ENCODE data around the gene TRHDE. TPM values are rescaled to one million over a fixed set of nuclear protein-coding genes. Genes with fewer than 3 reads are reported as not detected.

Gene TRHDE
- total and polyA plus RNA-seq, 9 of the 15 experiments (the other 6 are each of a cell fraction or from before 2014, with no cell fraction given) = 0.03 to 0.29 (median 0.09) TPM

- in situ Hi-C loops (cut with MboI) = no loop called here
- no TSS peak for BruUV-seq (replicated peaks)
Measured at GRCh38 chr12:72286526-72286925, 14.4 kb downstream of the TRHDE start.

More at GRCh38 chr12:72286526-72286925, 14.4 kb downstream of the TRHDE start:
- Histone ChIP-seq H3K4me2 (ENCODE audit: insufficient read depth, low read length) (no peak overlapping the region), H3K4me3 (no peak overlapping the region), H3K9me3 (replicated peaks; ENCODE audit: control insufficient read depth, insufficient read depth, low read depth, low read length) (no peaks in the 10 kb centered on the region), H3K36me3 (ENCODE audit: control insufficient read depth, insufficient read depth, low read length) (no peaks in the 10 kb centered on the region), H3K79me2 (ENCODE audit: control insufficient read depth, insufficient read depth, low read length) (no peaks in the 10 kb centered on the region), H3K27ac (ENCODE audit: extremely low read depth, low read depth, low read length) (no peak overlapping the region), H3K27me3 (ENCODE audit: control insufficient read depth in 2 of 2, insufficient read depth in 2 of 2, low read length in 2 of 2) (no peaks in the 10 kb centered on the region), H3K9ac (ENCODE audit: insufficient read depth in 1 of 2, low read depth in 2 of 2, low read length in 2 of 2) (no peak overlapping the region), H3K9me1 (ENCODE audit: control insufficient read depth, insufficient read depth, low read length) (no peaks in the 10 kb centered on the region), H3K4me1 (replicated peaks in 1 of 2; ENCODE audit: control insufficient read depth in 2 of 2, insufficient read depth in 2 of 2, low read length in 2 of 2) (no peaks in the 10 kb centered on the region), H2AFZ (ENCODE audit: low read depth, low read length) (no peak overlapping the region), H4K20me1 (replicated peaks; ENCODE audit: control insufficient read depth, insufficient read depth, low read length) (no peaks in the 10 kb centered on the region)
- no peak for FAIRE-seq
- 0% methylated on average over 3 of the region's 3 CpGs for WGBS (ENCODE audit: insufficient coverage, low coverage, missing lambda C conversion rate)
- TF ChIP-seq ZFX (CRISPR knock-in tag; IDR thresholded peaks at IDR 0.05) (no peak), ZNF41 (CRISPR knock-in tag; conservative IDR thresholded peaks at IDR 0.05) (no peak), ZBTB2 (IDR thresholded peaks at IDR 0.05) (no peak), TSC22D4 (tag; IDR thresholded peaks at IDR 0.05) (no peak), ZEB2 (IDR thresholded peaks at IDR 0.05) (no peak), HEY1 (CRISPR knock-in tag; IDR thresholded peaks at IDR 0.05; ENCODE audit: borderline replicate concordance) (no peak), THAP7 (CRISPR knock-in tag; IDR thresholded peaks at IDR 0.05) (no peak), ZNF589 (CRISPR knock-in tag; IDR thresholded peaks at IDR 0.05; ENCODE audit: low read depth) (no peak), ZNF511 (CRISPR knock-in tag; IDR thresholded peaks at IDR 0.05) (no peak), HNRNPUL1 (IDR thresholded peaks at IDR 0.05; ENCODE audit: low read length) (no peak), ATF6 (CRISPR knock-in tag; IDR thresholded peaks at IDR 0.05) (no peak), HIVEP1 (CRISPR knock-in tag; IDR thresholded peaks at IDR 0.05) (no peak)
- TF ChIP-seq, protein P1, sequence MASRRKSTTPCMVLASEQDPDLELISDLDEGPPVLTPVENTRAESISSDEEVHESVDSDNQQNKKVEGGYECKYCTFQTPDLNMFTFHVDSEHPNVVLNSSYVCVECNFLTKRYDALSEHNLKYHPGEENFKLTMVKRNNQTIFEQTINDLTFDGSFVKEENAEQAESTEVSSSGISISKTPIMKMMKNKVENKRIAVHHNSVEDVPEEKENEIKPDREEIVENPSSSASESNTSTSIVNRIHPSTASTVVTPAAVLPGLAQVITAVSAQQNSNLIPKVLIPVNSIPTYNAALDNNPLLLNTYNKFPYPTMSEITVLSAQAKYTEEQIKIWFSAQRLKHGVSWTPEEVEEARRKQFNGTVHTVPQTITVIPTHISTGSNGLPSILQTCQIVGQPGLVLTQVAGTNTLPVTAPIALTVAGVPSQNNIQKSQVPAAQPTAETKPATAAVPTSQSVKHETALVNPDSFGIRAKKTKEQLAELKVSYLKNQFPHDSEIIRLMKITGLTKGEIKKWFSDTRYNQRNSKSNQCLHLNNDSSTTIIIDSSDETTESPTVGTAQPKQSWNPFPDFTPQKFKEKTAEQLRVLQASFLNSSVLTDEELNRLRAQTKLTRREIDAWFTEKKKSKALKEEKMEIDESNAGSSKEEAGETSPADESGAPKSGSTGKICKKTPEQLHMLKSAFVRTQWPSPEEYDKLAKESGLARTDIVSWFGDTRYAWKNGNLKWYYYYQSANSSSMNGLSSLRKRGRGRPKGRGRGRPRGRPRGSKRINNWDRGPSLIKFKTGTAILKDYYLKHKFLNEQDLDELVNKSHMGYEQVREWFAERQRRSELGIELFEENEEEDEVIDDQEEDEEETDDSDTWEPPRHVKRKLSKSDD (conservative IDR thresholded peaks at IDR 0.05; ENCODE audit: low read length) = no peak
- no peak for ATAC-seq
- ChIA-PET POLR2A (no interaction called here), CTCF (ENCODE audit: low intra/inter-chr PET ratio) (no interaction called here)
- DNase-seq (ENCODE audit: extremely low read depth in 1 of 4, low spot score in 3 of 4) = no peak
- intact Hi-C loops (cut with micrococcal nuclease) = no loop called here
